ENCODE results near the gene PODXL2. TPM values are rescaled to one million over a fixed set of nuclear protein-coding genes. Genes with fewer than 3 reads are reported as not detected.
A peak's percentile ranks its signal among the peaks of the same experiment; 100 is the strongest.

The PODXL2 gene
- total RNA-seq, 4 donors from 2014 or later = 1.5 to 3.2 (median 2.0) TPM

GRCh38 chr3:127677541-127678314 is 48.7 kb downstream of the PODXL2 start:
- H3K27me3 ChIP-seq = no peaks in the 10 kb centered on the region
- no peak for TF ChIP-seq POLR2A (IDR thresholded peaks at IDR 0.05)
- TF ChIP-seq, protein P1, sequence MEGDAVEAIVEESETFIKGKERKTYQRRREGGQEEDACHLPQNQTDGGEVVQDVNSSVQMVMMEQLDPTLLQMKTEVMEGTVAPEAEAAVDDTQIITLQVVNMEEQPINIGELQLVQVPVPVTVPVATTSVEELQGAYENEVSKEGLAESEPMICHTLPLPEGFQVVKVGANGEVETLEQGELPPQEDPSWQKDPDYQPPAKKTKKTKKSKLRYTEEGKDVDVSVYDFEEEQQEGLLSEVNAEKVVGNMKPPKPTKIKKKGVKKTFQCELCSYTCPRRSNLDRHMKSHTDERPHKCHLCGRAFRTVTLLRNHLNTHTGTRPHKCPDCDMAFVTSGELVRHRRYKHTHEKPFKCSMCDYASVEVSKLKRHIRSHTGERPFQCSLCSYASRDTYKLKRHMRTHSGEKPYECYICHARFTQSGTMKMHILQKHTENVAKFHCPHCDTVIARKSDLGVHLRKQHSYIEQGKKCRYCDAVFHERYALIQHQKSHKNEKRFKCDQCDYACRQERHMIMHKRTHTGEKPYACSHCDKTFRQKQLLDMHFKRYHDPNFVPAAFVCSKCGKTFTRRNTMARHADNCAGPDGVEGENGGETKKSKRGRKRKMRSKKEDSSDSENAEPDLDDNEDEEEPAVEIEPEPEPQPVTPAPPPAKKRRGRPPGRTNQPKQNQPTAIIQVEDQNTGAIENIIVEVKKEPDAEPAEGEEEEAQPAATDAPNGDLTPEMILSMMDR (IDR thresholded peaks at IDR 0.05 in 4 of 5, conservative IDR thresholded peaks at IDR 0.05 in 1 of 5) = no peak
- H3K4me3 ChIP-seq = no peak overlapping the region
- H3K36me3 ChIP-seq = peaks cover 0 to 56% of the 10 kb centered on the region in 2 donors
- intact Hi-C loops (cut with DNase I; ENCODE audit: low total_unique reads) (no loop called here), in situ Hi-C loops (cut with MboI; ENCODE audit: low sequenced_read_pairs in 4 of 4) (no loop called here)
- ATAC-seq (no peak), DNase-seq (peak in 1 of 2 donors; percentile 10)
- H3K9me3 ChIP-seq = no peaks in the 10 kb centered on the region
- peaks cover 20 to 21% of the 10 kb centered on the region in 2 donors for H3K4me1 ChIP-seq
- H3K27ac ChIP-seq = peak overlapping the region; percentile 22 to 76 (median 40)

DNA sequence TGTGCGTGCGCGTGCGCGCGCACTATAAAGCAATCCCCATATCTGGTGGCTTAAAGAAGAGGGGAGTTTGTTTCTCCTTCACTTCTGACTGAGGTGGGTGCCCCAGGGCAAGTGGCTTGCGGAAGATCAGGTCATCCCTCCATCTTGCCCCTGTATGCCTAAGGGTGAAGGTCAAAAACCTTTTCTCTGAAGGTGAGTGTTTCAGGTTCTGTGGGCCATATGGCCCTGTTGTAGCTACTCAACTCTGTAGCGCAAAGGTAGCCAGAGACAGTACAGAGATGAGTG is 49.3 kb downstream of the PODXL2 start:
- in situ Hi-C loops (cut with MboI; ENCODE audit: low sequenced_read_pairs in 4 of 4) = no loop called here
- Histone ChIP-seq H3K27ac (peak overlapping the region; percentile 22 to 76 (median 64)), H3K4me1 (peaks cover 19 to 20% of the 10 kb centered on the region in 2 donors), H3K9me3 (no peaks in the 10 kb centered on the region), H3K36me3 (peaks cover 0 to 56% of the 10 kb centered on the region in 2 donors), H3K4me3 (no peak overlapping the region), H3K27me3 (no peaks in the 10 kb centered on the region)
- ATAC-seq = no peak
- DNase-seq = no peak
- no peak for TF ChIP-seq POLR2A (IDR thresholded peaks at IDR 0.05)
- TF ChIP-seq, protein P1 (IDR thresholded peaks at IDR 0.05 in 4 of 5, conservative IDR thresholded peaks at IDR 0.05 in 1 of 5) = no peak
- intact Hi-C loops (cut with DNase I; ENCODE audit: low total_unique reads) = no loop called here

- ATAC-seq = peak; percentile 89
Measured at GRCh38 chr3:127678611-127679533, 49.9 kb downstream of the PODXL2 start.

GRCh38 chr3:127679534-127680145 is 50.7 kb downstream of the PODXL2 start:
- Histone ChIP-seq H3K4me3 (no peak overlapping the region), H3K27me3 (no peaks in the 10 kb centered on the region), H3K4me1 (peaks cover 10 to 14% of the 10 kb centered on the region in 2 donors), H3K9me3 (no peaks in the 10 kb centered on the region), H3K27ac (peak overlapping the region in 1 of 4 donors; percentile 76), H3K36me3 (peaks cover 0 to 52% of the 10 kb centered on the region in 2 donors)
- DNase-seq (peak in 1 of 2 donors; percentile 11), ATAC-seq (no peak)
- intact Hi-C loops (cut with DNase I; ENCODE audit: low total_unique reads) = no loop called here
- in situ Hi-C loops (cut with MboI; ENCODE audit: low sequenced_read_pairs in 4 of 4) = no loop called here
- TF ChIP-seq, protein P1 (IDR thresholded peaks at IDR 0.05 in 4 of 5, conservative IDR thresholded peaks at IDR 0.05 in 1 of 5) = no peak
- no peak for TF ChIP-seq POLR2A (IDR thresholded peaks at IDR 0.05)

More at GRCh38 chr3:127678611-127679533, 49.9 kb downstream of the PODXL2 start:
- no peak overlapping the region for H3K4me3 ChIP-seq
- H3K27me3 ChIP-seq = no peaks in the 10 kb centered on the region
- in situ Hi-C loops (cut with MboI; ENCODE audit: low sequenced_read_pairs in 4 of 4) (no loop called here), intact Hi-C loops (cut with DNase I; ENCODE audit: low total_unique reads) (no loop called here)
- H3K36me3 ChIP-seq = peaks cover 0 to 56% of the 10 kb centered on the region in 2 donors
- peaks cover 15 to 17% of the 10 kb centered on the region in 2 donors for H3K4me1 ChIP-seq
- peak overlapping the region; percentile 30 to 76 (median 64) for H3K27ac ChIP-seq
- no peak for TF ChIP-seq POLR2A (IDR thresholded peaks at IDR 0.05)
- TF ChIP-seq, protein P1 (IDR thresholded peaks at IDR 0.05 in 4 of 5, conservative IDR thresholded peaks at IDR 0.05 in 1 of 5) = no peak
- no peaks in the 10 kb centered on the region for H3K9me3 ChIP-seq
- DNase-seq = peak; percentile 56 to 65

All from gastrocnemius medialis (tissue), 4 donors.